T-helper 2 cell treated with Interferon-gamma antibody and Interleukin-4, amounts not matched to agents 5 μg/mL and 100 μg/mL, for 36 hours (primary cell): Measurements from ENCODE around the gene QKI.

Experiments
- DNase-seq: peaks from one replicate; pipeline ENCODE4 v3.0.0; 2021; ENCODE audit warnings: low spot score
- H3K27ac Mint-ChIP-seq: one replicate; pipeline ENCODE4 v1.8.0; 2021; ENCODE audit warnings: mild to moderate bottlenecking, mixed read lengths
- H3K27me3 Mint-ChIP-seq: one replicate; pipeline ENCODE4 v1.8.0; 2021; ENCODE audit warnings: low read depth, mixed read lengths
- H3K36me3 Mint-ChIP-seq: one replicate; pipeline ENCODE4 v1.8.0; 2021; ENCODE audit warnings: low read depth, mixed read lengths
- H3K4me1 Mint-ChIP-seq: one replicate; pipeline ENCODE4 v1.8.0; 2021; ENCODE audit warnings: low read depth, mixed read lengths
- H3K4me3 Mint-ChIP-seq: one replicate; pipeline ENCODE4 v1.8.0; 2022; ENCODE audit warnings: mild to moderate bottlenecking, moderate library complexity, mixed read lengths
- H3K9me3 Mint-ChIP-seq: one replicate; pipeline ENCODE4 v1.8.0; 2021; ENCODE audit warnings: mixed read lengths

Gene QKI

DNA sequence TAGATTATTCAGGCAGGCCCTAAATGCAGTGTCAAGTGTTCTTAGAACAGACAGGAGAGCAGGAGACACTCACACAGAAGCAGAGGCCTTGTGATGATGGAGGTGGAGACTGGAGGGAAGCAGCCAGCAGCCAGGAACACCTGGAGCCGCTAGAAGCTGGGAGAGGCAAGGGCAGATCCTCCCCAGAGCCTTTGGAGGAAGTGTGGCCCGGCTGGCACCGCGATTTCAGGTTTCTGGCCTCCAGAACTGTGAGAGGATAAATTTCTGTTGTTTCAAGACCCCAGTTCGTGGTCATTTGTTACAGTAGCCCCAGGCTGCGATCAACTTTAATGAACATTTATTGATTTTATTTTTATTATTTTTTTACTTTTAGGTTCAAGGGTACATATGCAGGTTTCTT lies 203.0 kb downstream of the QKI start:
- no peak for DNase-seq
- Mint-ChIP-seq H3K9me3 (peaks cover 5% of the 10 kb centered on the region), H3K4me1 (no peaks in the 10 kb centered on the region), H3K36me3 (no peaks in the 10 kb centered on the region), H3K4me3 (no peak overlapping the region), H3K27ac (no peak overlapping the region), H3K27me3 (no peaks in the 10 kb centered on the region)

DNA sequence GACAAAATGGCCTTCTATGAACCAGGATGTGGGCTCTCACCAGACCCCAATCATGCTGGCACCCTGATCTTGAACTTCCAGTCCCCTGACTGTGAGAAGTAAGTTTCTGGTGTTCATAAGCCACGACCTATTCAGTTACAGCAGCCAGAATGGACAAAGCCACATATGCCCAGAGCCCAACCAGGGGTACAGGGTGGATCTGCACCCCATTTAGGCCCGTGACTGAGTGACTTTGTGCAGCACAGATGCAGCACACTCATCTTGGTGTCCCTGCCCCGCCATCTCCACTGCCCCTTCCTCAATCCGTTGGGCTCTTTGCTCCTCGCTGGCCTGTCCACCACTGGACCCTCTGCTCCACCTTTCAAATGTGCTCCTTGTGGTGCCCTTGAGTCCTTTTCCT lies 205.6 kb downstream of the QKI start:
- Mint-ChIP-seq H3K27me3 (no peaks in the 10 kb centered on the region), H3K4me3 (no peak overlapping the region), H3K27ac (no peak overlapping the region), H3K9me3 (peaks cover 5% of the 10 kb centered on the region), H3K36me3 (no peaks in the 10 kb centered on the region), H3K4me1 (no peaks in the 10 kb centered on the region)
- DNase-seq: no peak

DNA sequence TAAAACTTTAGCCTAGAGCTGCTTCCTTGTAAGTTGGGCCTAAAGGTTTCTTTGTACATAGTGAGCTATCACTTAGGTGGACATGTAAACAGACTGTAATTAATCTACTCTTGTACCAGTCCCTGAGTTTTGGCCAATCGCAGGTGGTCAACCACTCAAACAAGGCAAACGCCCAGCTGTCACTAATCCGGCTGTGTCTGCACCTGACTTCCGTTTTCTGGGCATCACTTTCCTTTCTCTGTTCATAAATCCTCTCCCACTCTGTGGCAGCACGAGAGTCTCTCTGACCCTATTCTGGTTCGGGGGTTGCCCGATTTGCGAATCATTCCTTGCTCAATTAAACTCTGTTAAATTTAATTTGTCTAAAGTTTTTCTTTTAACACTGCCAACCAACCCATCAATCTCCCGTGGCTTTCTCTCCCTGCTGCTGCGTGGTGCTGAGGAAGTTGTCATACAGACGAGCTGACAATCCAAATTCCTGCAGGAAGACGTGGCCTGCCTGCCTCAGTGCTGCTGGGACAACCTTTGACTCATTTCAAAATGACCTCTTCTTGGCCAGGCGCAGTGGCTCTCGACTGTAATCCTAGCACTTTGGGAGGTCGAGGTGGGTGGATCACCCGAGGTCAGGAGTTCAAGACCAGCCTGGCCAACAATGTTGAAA lies 206.3 kb downstream of the QKI start:
- H3K4me1 Mint-ChIP-seq: no peaks in the 10 kb centered on the region
- DNase-seq: no peak
- H3K36me3 Mint-ChIP-seq: no peaks in the 10 kb centered on the region
- no peak overlapping the region for H3K4me3 Mint-ChIP-seq
- peaks cover 5% of the 10 kb centered on the region for H3K9me3 Mint-ChIP-seq
- no peaks in the 10 kb centered on the region for H3K27me3 Mint-ChIP-seq
- H3K27ac Mint-ChIP-seq: no peak overlapping the region

DNA sequence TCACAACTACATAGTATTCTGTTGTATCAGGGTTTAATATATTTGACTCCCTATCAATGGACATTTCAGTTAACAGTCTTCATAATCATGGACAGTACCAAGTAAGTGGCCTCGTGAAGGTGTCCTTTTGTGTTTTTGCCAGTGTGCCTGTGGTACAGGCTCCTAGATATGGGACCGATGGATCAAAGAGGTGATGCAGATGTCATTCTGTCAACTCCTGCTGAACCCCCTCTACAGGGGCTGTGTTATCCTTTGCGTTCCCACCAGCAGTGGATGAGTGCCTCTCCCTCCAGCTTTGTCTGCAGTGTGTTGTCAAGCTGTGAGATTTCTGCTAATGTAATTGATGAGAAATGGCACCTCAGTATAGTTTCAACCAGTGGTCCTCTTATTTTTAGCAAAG lies 210.7 kb downstream of the QKI start:
- H3K4me3 Mint-ChIP-seq: no peak overlapping the region
- no peaks in the 10 kb centered on the region for H3K4me1 Mint-ChIP-seq

DNA sequence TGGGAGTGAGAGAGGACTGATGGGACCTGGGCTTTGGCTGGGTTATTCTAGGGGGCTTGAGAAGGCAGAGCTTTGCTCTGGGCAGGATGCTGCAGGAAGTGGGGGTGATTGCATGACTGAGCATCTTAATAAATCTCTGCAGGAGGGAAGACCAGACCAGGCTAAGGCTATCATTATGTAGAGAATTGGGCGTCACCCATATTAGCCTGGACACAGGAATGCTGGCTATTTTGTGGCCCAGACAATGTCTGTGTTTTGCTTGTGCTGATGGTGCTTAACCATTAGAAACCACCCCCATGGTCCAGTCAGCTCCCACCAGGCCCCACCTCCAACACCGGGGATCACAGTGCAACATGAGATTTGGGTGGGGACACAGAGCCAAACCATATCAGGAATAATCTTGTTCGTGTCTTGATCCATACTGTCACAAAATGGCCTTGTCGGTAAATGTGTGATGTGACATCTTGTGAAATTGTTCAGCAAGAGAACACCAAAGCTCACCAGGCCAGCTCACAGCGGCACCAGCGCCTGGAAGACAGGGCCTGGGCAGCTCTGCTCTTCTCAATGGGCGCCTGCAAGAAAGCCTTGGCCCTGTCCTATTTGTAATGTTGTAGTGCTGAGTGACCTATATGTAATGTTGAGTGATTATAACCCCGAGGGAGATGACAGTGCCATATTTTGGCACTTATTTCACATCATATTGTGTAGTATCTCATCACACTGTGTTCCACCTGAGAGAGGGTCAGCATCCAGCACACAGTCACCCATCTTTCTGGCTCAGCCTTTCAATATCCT lies 211.8 kb downstream of the QKI start:
- Mint-ChIP-seq H3K4me3 (no peak overlapping the region), H3K36me3 (no peaks in the 10 kb centered on the region), H3K4me1 (no peaks in the 10 kb centered on the region), H3K27me3 (peaks cover 5% of the 10 kb centered on the region), H3K9me3 (peaks cover 5% of the 10 kb centered on the region), H3K27ac (no peak overlapping the region)
- no peak for DNase-seq

More for the DNA sequence above, 210.7 kb downstream of the QKI start:
- H3K27me3 Mint-ChIP-seq: peaks cover 4% of the 10 kb centered on the region
- no peak for DNase-seq
- H3K36me3 Mint-ChIP-seq: no peaks in the 10 kb centered on the region
- H3K27ac Mint-ChIP-seq: no peak overlapping the region
- peaks cover 5% of the 10 kb centered on the region for H3K9me3 Mint-ChIP-seq

DNA sequence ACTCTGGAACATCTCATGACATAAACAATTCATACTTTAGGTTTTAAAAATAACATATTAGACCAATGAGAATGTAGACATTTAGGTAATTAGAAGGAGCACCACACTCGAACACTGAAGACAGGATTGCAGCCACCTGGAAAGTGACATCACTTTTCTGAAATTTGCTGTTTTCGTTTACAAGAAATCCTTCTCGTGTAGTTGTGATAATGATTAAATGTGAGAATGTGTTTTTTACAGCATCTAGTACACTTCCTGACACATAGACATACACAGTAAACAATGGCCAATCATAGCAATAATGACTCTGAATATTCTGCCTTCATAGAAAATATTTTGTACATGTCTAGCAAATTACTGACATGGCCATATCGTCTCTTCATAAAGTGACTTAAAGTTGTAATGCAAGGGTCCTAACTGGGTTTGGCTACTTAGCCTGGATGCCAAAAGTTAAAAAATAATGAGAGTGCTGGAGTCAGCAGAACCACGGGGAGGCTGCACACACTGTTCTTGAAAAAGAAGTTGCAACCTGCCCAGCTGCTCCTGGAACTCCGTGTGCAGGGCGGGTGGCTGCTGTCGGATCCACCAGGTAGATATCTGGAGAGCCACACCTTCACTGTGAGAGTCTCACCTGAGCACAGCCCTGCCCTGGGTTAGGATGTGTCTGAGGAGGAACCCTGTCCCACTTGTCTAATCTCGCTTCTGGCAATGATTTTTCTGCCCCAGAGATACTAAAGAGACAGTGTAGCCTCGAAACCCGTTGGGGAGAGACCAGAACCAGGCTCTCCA lies 212.9 kb downstream of the QKI start:
- Mint-ChIP-seq H3K9me3 (no peaks in the 10 kb centered on the region), H3K36me3 (no peaks in the 10 kb centered on the region), H3K4me1 (no peaks in the 10 kb centered on the region), H3K27me3 (peaks cover 8% of the 10 kb centered on the region), H3K27ac (no peak overlapping the region), H3K4me3 (no peak overlapping the region)
- DNase-seq: no peak
